ENCODE results near the gene ANKMY1.

The ANKMY1 gene

DNA sequence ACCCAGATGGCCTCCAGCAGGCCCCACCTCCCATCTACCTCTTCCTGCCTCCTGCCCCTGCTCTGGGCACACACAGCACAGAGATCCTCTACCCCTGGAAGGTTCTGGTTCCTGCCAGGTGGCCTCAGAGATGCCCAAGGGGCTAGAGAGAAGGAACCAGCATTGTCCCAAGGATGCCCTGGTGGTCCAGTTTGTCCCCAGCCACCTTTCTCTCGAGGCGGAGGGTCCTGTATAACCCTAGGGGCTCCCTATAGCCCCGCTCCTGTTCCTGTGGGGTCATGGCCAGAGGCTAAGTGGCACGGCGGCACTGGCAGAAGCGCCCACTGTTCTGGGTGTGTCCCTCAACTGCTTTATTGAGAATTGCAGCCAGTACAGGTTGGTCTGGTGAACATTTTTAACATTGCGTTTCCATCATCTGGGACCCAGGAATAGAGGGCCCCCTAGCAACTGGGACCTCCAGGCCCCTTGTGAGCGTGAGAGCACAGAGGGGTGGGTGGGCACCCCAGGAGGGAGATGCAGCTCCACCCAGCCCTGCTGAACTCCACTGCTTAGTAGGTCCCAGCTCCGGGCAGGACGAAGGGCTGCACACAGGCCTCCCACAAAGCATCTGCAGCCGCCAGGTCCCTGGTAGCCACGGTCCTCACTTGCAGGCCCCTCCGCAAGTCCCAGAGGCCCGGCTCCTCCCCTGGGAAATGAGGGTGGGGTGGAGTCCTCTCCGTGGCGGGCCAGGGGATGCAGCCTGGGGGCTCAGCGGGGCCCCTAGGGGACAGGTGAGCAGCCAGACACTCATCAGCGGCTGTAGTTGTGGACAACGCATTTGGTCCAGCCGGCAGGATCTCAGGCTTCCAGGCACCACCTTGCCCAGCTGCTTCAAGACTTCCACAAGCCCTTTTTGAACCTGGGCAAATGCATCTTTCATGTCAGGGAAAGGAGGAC is 89.2 kb downstream of the ANKMY1 start:
- no peak for DNase-seq

- no peak for DNase-seq
Measured at GRCh38 chr2:240467659-240468302, 90.0 kb downstream of the ANKMY1 start.

- no peak for DNase-seq
Measured at GRCh38 chr2:240467149-240467642, 90.6 kb downstream of the ANKMY1 start.

DNA sequence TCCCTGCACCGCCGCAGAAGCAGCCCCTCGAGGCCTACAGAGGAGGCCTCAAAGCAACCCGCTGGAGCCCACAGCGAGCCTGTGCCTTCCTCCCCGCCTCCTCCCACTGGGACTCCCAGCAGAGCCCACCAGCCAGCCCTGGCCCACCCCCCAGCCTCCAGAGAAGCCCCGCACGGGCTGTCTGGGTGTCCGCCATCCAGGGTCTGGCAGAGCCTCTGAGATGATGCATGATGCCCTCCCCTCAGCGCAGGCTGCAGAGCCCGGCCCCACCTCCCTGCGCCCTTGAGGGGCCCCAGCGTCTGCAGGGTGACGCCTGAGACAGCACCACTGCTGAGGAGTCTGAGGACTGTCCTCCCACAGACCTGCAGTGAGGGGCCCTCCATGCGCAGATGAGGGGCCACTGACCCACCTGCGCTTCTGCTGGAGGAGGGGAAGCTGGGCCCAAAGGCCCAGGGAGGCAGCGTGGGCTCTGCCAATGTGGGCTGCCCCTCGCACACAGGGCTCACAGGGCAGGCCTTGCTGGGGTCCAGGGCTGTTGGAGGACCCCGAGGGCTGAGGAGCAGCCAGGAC is 91.1 kb downstream of the ANKMY1 start:
- DNase-seq, result no peak

- no peak for DNase-seq
Measured at GRCh38 chr2:240465765-240466578, 91.8 kb downstream of the ANKMY1 start.

DNA sequence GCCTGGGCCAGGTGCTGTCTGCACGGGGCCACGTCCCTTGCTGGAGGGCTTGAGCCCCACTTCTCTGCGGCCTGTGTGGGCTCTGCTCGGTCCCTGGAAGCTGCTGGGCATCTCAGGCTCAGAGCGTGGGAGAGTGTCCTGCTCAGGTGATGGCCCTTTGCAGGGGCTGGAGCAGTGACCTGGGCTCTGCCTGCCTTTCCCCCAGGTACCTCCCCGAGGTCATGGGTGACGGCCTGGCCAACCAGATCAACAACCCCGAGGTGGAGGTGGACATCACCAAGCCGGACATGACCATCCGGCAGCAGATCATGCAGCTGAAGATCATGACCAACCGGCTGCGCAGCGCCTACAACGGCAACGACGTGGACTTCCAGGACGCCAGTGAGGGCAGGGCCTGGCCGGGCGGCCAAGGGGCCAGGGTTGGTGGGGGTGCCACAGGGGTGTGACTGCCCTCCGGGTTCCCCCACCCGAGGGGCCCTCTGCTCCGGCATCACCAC is 92.5 kb downstream of the ANKMY1 start:
- DNase-seq, result no peak

DNA sequence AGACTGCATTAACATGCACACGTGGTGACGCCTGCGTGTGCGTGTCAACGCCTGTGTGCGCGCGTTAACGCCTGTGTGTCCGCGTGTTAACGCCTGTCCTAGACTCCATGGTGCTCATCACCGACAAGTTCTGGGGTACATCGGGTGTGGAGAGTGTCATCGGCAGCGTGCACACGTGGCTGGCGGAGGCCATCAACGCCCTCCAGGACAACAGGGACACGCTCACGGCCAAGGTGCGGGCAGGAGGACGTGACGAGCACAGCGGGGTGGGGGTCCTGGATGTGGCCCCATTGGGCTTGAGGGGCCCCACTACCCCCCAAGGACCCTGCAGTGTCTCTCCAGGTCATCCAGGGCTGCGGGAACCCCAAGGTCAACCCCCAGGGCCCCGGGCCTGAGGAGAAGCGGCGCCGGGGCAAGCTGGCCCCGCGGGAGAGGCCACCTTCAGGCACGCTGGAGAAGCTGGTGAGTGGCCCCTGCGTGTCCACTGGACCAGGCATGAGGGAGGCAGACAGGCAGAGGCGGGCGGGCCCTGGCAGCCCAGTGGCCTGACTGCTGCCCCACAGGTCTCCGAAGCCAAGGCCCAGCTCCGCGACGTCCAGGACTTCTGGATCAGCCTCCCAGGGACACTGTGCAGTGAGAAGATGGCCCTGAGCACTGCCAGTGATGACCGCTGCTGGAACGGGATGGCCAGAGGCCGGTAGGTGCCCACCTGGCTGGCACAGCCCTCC is 93.1 kb downstream of the ANKMY1 start:
- DNase-seq, result no peak

DNA sequence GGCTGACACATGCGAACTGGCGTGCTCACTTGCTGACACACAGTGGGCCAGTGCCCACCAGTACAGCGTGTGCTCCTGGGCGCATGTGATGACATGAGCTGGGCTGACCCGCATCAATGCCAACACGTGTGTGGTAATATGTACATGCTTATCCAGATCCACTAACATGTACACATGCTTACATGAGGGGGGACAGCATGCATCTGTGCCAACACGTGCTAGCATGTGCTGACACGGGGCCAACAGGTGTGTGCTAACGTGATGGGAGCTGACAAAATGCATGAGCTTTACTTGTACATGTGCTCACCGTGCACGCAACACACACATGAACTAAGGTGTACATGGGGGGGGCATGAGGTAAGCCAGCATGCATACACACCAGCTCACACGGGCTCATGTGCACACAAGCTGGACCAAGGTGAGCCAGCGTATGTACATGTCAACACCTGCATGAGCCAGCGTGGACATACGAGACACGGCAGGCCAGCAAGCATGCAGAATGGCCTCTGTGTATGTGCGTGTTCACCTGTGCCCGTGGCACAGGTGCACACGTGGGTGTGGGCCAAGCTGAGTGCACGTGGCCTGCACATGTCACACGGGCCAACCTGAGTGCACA is 93.8 kb downstream of the ANKMY1 start:
- DNase-seq, result no peak

GRCh38 chr2:240463274-240463865 is 94.4 kb downstream of the ANKMY1 start:
- DNase-seq, result no peak

DNA sequence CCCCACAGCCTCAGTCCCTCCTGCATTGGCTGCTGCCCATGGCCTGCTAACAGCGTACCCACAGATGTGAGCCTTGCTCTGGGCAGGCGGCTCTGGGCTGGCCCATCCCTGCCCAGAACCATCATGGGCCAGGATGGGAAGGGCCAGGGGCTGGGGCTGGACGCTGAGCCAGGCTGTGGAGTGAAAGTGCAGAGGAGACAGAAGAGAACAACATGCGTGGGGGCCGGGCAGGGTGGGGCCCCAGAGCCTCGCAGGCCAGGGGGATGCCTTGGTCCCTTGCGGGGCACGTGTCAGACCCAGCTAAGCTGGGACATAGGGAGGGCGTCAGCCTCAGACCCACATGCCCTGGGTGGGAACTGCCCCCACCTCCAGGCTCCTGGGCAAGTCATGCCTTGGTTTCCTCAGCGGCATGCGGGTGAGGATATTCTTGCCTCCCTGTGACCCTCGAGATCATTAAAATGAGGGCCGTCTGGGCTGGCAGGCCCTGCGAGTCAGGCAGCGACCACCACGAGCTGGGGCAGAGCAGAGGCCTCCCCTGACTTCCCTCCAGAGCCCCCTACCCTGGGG is 95.0 kb downstream of the ANKMY1 start:
- no peak for DNase-seq

DNA sequence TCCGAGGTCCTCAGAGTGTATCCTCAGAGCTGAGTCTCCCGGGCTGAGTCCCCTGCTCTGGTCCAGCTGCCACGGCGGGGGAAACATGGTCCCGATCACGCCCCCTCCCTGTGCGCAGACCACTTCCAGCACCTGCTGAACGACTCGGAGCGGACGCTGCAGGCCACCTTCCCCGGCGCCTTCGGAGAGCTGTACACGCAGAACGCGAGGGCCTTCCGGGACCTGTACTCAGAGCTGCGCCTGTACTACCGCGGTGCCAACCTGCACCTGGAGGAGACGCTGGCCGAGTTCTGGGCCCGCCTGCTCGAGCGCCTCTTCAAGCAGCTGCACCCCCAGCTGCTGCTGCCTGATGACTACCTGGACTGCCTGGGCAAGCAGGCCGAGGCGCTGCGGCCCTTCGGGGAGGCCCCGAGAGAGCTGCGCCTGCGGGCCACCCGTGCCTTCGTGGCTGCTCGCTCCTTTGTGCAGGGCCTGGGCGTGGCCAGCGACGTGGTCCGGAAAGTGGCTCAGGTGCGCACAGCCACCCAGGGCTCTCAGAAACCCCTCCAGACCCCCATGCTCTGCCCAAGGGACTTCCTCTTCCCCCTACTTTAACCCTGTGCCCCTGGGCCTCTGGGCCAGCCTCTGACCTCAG is 95.6 kb downstream of the ANKMY1 start:
- DNase-seq, result no peak

DNA sequence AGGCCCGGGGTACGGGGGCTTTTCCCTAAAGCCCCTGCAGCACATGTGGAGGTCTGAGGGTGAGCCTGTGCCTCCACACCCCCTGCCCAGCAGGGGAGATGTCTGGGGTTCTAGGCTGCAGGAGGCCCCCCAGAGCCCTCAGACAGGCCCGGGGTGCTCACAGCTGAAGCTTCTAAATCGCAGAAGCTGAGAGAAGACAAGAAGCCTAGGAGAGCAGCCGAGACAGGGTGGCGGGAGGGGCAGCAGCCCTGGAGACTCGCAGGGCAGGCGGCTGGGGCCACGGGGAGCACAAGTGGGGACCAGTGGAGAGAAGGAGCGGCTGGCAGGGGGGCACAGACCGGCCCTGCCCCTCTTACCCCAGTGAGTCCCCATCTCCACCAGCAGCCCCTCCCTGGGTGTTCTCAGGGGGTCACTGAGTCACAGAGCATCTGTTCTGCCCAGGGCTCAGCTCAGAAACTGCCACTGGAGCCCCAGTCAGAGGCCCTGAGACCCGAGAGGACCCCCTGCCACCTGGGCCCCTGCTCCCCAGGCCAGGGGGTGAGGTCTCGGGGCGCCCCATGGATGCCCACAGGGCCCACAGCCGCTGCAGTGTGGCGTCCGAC is 96.2 kb downstream of the ANKMY1 start:
- DNase-seq, result no peak

- no peak for DNase-seq
Measured at GRCh38 chr2:240460781-240461431, 96.9 kb downstream of the ANKMY1 start.

DNA sequence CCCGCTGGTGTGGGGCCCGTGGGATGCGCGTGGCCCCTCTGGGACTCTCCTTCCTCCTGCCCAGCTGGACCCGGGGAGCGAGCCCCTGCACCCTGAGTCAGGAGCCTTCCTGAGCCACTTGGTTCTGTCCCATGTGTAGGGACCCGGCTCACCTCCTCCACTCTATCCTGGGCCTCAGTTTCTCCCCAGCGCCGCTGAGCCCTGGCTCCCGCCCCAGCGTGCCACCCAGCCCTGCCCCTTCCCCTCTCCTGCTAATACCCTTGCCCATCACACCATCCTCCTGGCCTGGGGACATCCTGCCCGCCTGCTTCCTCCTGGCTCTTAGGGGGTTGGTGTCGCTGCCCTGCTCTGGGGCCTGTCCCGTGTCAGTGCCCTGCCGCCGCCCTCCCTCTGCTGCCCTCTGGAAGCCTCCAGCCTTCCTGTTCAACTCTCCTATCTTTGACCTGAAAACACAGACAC is 97.5 kb downstream of the ANKMY1 start:
- DNase-seq, result no peak

DNA sequence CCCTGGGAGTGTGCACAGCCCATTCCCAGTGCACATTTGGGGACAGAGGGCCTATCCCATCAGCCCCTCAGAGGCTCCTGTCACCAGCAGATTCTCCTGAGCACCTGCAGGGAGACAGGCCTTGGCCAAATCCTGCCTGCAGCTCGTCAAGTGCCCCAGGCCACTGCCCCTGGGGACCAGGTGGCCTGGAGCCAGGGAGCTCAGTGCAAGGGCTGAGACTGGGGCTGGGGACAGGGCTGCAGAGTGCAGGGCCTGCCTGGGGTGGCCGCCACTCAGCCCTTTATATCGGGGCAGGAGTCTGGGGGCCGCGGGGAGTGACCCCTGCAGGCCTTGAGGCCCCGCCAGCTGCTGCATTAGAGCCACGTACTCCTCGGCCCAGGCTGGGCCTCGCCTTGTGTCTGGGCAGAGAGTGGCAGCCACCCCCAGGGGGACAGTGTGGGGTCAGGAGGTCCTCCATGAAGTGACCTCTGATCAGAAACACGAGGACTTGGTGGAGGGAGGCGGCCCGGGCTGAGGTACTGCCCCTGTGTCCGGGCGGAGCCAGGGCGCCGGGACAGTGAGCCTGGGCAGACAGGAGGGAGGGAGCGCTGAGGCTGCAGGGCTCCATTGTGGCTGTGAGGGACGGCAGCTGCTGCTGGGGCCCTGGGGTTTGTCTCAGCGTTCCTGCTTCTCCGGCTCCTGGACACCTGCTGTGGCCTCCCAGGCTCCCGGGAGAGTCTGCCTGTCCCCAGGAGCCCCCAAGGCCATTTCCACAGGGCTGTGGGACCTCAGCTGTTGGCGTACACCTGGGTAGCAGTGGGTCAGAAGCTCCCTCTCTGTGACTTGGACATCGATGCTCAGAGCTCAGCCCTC is 98.2 kb downstream of the ANKMY1 start:
- DNase-seq, result no peak

DNA sequence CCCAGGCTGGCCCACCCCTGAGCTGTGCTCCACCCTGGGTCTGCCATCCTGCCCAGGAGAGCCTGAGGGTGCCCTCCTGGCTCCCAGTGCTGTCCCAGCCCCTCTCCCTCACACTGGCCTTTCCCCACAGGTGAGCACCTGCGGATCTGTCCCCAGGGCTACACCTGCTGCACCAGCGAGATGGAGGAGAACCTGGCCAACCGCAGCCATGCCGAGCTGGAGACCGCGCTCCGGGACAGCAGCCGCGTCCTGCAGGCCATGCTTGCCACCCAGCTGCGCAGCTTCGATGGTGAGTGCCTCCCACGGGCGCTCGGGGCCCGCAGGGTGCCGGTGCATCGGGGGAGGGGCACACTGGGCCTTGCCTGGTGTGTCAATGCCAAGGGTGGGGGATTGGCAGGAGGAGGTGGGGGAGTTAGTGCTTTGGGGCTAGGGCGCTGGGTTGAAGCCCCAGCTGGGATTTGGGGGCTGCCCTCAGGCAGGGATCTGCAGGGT is 98.8 kb downstream of the ANKMY1 start:
- no peak for DNase-seq

GRCh38 chr2:240458044-240458899 is 99.5 kb downstream of the ANKMY1 start:
- no peak for DNase-seq

All from fibroblast of skin of right quadriceps (primary cell).